Epidermal melanocyte (primary cell): ENCODE measurements around the gene PTBP3.
"Not testable (repeated sequence)": the region's sequence is repeated elsewhere in the genome, so short reads cannot be mapped to it uniquely, and the experiment has no call there.

Experiments
- DNase-seq: peaks from one replicate; pipeline ENCODE4 v3.0.0; 2011; ENCODE audit warnings: low spot score; ENCODE audit not compliant: insufficient read length

The PTBP3 gene

GRCh38 chr9:112323378-112323854 is 10.0 kb downstream of the PTBP3 start:
- DNase-seq: no peak

- DNase-seq: no peak
Observed at GRCh38 chr9:112322701-112323377, 10.6 kb downstream of the PTBP3 start.

- DNase-seq: no peak
Observed at GRCh38 chr9:112316258-112316943, 17.0 kb downstream of the PTBP3 start.

- DNase-seq: no peak
Observed at GRCh38 chr9:112315331-112316257, 17.8 kb downstream of the PTBP3 start.

GRCh38 chr9:112312139-112312538 is 21.3 kb downstream of the PTBP3 start:
- DNase-seq: no peak

GRCh38 chr9:112311497-112311896 is 21.9 kb downstream of the PTBP3 start:
- DNase-seq: no peak

- DNase-seq: no peak
Observed at GRCh38 chr9:112310826-112311225, 22.6 kb downstream of the PTBP3 start.

- no peak for DNase-seq
Observed at GRCh38 chr9:112308588-112308987, 24.8 kb downstream of the PTBP3 start.

- DNase-seq: no peak
Observed at GRCh38 chr9:112301420-112301819, 32.0 kb downstream of the PTBP3 start.

- no peak for DNase-seq
Observed at GRCh38 chr9:112299514-112299913, 33.9 kb downstream of the PTBP3 start.

- no peak for DNase-seq
Observed at GRCh38 chr9:112296929-112297328, 36.5 kb downstream of the PTBP3 start.

GRCh38 chr9:112295174-112295573 is 38.2 kb downstream of the PTBP3 start:
- DNase-seq: no peak

- DNase-seq: no peak
Observed at GRCh38 chr9:112288029-112288428, 45.4 kb downstream of the PTBP3 start.

- no peak for DNase-seq
Observed at GRCh38 chr9:112286926-112287325, 46.5 kb downstream of the PTBP3 start.

GRCh38 chr9:112285056-112285455 is 48.4 kb downstream of the PTBP3 start:
- no peak for DNase-seq

GRCh38 chr9:112283582-112284253 is 49.7 kb downstream of the PTBP3 start:
- DNase-seq: no peak

GRCh38 chr9:112282841-112283240 is 50.6 kb downstream of the PTBP3 start:
- not testable (repeated sequence) for DNase-seq

- DNase-seq: no peak
Observed at GRCh38 chr9:112280904-112281303, 52.5 kb downstream of the PTBP3 start.

GRCh38 chr9:112279501-112279900 is 53.9 kb downstream of the PTBP3 start:
- DNase-seq: no peak

GRCh38 chr9:112278152-112278551 is 55.3 kb downstream of the PTBP3 start:
- no peak for DNase-seq

- no peak for DNase-seq
Observed at GRCh38 chr9:112274600-112274999, 58.8 kb downstream of the PTBP3 start.
